HEK293T (cell line): ENCODE results near the gene HOXD9.

ENCODE experiments used
- FOXM1 ChIP-seq: fragments of 450-650 bp; IDR thresholded peaks from 2 replicates; pipeline ENCODE4 v1.6.1; 2017; ENCODE audit warnings: mild to moderate bottlenecking, borderline replicate concordance
- NFRKB ChIP-seq: fragments of 450-650 bp; IDR thresholded peaks from 2 replicates; pipeline ENCODE4 v1.6.1; 2016; ENCODE audit warnings: mild to moderate bottlenecking, moderate library complexity
- SP1 ChIP-seq: fragments of 450-650 bp; IDR thresholded peaks from 2 replicates; pipeline ENCODE4 v1.6.1; 2017

GRCh38 chr2:176147800-176148496, 25.4 kb downstream of the HOXD9 start:
- TF ChIP-seq SP1 (no peak), FOXM1 (no peak), NFRKB (no peak)
